Mesenchymal stem cell (in vitro differentiated cells and primary cell): ENCODE results near the gene PTPRN2.

Experiments used
- DNase-seq: peaks from one replicate; pipeline ENCODE4 v3.0.0-alpha.2; 2013
- H2AFZ ChIP-seq: one replicate; pipeline ENCODE4 v1.6.1; 2013; ENCODE audit warnings: low read depth, mild to moderate bottlenecking, control low read depth, inconsistent platforms, low read length, moderate library complexity
- H2AK5ac ChIP-seq: 2 replicates; pipeline ENCODE4 v1.6.1; 2013; ENCODE audit warnings: low read length, moderate library complexity, mild to moderate bottlenecking, inconsistent platforms; ENCODE audit not compliant: severe bottlenecking
- H2BK120ac ChIP-seq: one replicate; pipeline ENCODE4 v1.6.1; 2013; ENCODE audit warnings: low read depth, mild to moderate bottlenecking, inconsistent platforms, low read length, moderate library complexity
- H2BK12ac ChIP-seq, 2 experiments: one replicate each; pipeline ENCODE4 v1.6.1; 2013; ENCODE audit warnings: inconsistent platforms in 2 of 2, low read length in 2 of 2, mild to moderate bottlenecking in 2 of 2, moderate library complexity in 2 of 2, control low read depth in 1 of 2
- H2BK15ac ChIP-seq: one replicate; pipeline ENCODE4 v1.6.1; 2013; ENCODE audit warnings: mild to moderate bottlenecking, low read depth, inconsistent platforms; ENCODE audit not compliant: poor library complexity, severe bottlenecking
- H2BK5ac ChIP-seq: 2 replicates; pipeline ENCODE4 v1.6.1; 2013; ENCODE audit warnings: low read depth, mild to moderate bottlenecking, low read length, control low read depth, inconsistent platforms; ENCODE audit not compliant: poor library complexity, severe bottlenecking
- H3K14ac ChIP-seq, 2 experiments: one replicate each; pipeline ENCODE4 v1.6.1; 2013; ENCODE audit warnings: inconsistent platforms in 2 of 2, low read length in 2 of 2, control low read depth in 1 of 2, mild to moderate bottlenecking in 1 of 2, moderate library complexity in 1 of 2
- H3K18ac ChIP-seq, 2 experiments: one replicate each; pipeline ENCODE4 v1.6.1; 2013; ENCODE audit warnings: inconsistent platforms in 2 of 2, low read length in 2 of 2, control low read depth in 1 of 2, low read depth in 1 of 2, mild to moderate bottlenecking in 1 of 2
- H3K23ac ChIP-seq, 2 experiments: one replicate each; pipeline ENCODE4 v1.6.1; 2013; ENCODE audit warnings: inconsistent platforms in 2 of 2, low read length in 2 of 2, mild to moderate bottlenecking in 2 of 2, moderate library complexity in 2 of 2, control low read depth in 1 of 2
- H3K27ac ChIP-seq: 2 replicates; pipeline ENCODE4 v1.5.1; 2013; ENCODE audit warnings: mild to moderate bottlenecking, moderate library complexity, low read length, control low read depth, inconsistent platforms; ENCODE audit not compliant: poor library complexity, severe bottlenecking
- H3K27me3 ChIP-seq, 2 experiments: 2 replicates each; pipeline versions ENCODE4 v1.6.1 to v1.7.0; 2013; ENCODE audit warnings: low read length in 2 of 2, mild to moderate bottlenecking in 2 of 2, moderate library complexity in 2 of 2, control low read depth in 1 of 2, inconsistent platforms in 1 of 2; ENCODE audit not compliant: control insufficient read depth in 1 of 2, insufficient read depth in 1 of 2
- H3K36me3 ChIP-seq, 2 experiments: 2 replicates each; pipeline versions ENCODE4 v1.6.1 to v1.7.0; 2013; ENCODE audit warnings: low read length in 2 of 2, control low read depth in 1 of 2, inconsistent platforms in 1 of 2, low read depth in 1 of 2, mild to moderate bottlenecking in 1 of 2; ENCODE audit not compliant: insufficient read depth in 2 of 2, control insufficient read depth in 1 of 2
- H3K4ac ChIP-seq, 2 experiments: one replicate each; pipeline ENCODE4 v1.6.1; 2013; ENCODE audit warnings: inconsistent platforms in 2 of 2, low read length in 2 of 2, mild to moderate bottlenecking in 2 of 2, moderate library complexity in 2 of 2, control low read depth in 1 of 2, low read depth in 1 of 2
- H3K4me1 ChIP-seq: 2 replicates; pipeline ENCODE4 v1.6.1; 2013; ENCODE audit warnings: low read depth, low read length, control low read depth; ENCODE audit not compliant: control insufficient read depth, insufficient read depth
- H3K4me2 ChIP-seq: 2 replicates; pipeline ENCODE4 v1.6.1; 2013; ENCODE audit warnings: low read length, mild to moderate bottlenecking, inconsistent platforms; ENCODE audit not compliant: poor library complexity, severe bottlenecking
- H3K4me3 ChIP-seq, 2 experiments: 2 replicates each; pipeline versions ENCODE4 v1.5.1 to v1.7.0; 2013; ENCODE audit warnings: low read length in 2 of 2, mild to moderate bottlenecking in 2 of 2, control low read depth in 1 of 2, low read depth in 1 of 2; ENCODE audit not compliant: insufficient read depth in 1 of 2
- H3K79me1 ChIP-seq: replicated peaks from 2 replicates; pipeline ENCODE4 v1.6.1; 2013; ENCODE audit warnings: mild to moderate bottlenecking, control low read depth, low read length, inconsistent platforms; ENCODE audit not compliant: poor library complexity, severe bottlenecking
- H3K9ac ChIP-seq: 2 replicates; pipeline ENCODE4 v1.7.0; 2013; ENCODE audit warnings: mild to moderate bottlenecking, low read length, moderate library complexity
- H3K9me3 ChIP-seq: 2 replicates; pipeline ENCODE4 v1.7.0; 2013; ENCODE audit warnings: mild to moderate bottlenecking, low read length; ENCODE audit not compliant: control insufficient read depth
- H4K8ac ChIP-seq: one replicate; pipeline ENCODE4 v1.6.1; 2013; ENCODE audit warnings: inconsistent platforms, mild to moderate bottlenecking, low read length, moderate library complexity
- H4K91ac ChIP-seq: one replicate; pipeline ENCODE4 v1.6.1; 2013; ENCODE audit warnings: mild to moderate bottlenecking, low read length, inconsistent platforms
- WGBS: methylation state at CpG from one replicate; pipeline ENCODE4 v1.1.7; 2013; ENCODE audit warnings: mixed read lengths; 5-methylcytosine and 5-hydroxymethylcytosine counted together

The PTPRN2 gene

DNA sequence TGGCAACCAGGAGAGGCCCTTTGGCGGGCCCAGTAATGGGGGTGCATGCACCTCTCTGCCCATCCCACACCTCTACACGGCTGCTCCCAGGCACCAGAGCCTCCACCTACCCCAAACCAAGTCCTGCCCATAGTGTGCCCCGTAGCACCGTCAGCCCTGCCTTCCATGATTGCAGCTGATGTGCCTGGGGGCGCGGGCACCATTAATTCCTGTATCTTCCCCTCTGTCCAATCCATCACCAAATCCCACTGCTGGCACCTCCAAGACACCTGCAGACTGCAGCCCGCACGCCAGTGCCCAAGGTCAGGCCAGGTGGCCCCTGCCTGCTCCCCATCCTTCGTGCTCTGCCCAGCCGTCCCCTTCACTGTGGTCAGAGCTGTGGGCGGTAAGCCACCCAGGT, 533.0 kb downstream of the PTPRN2 start:
- H3K18ac ChIP-seq, result no peak overlapping the region
- H3K36me3 ChIP-seq, result no peaks in the 10 kb centered on the region
- H3K9ac ChIP-seq, result no peak overlapping the region
- H3K4me3 ChIP-seq, result no peak overlapping the region
- no peaks in the 10 kb centered on the region for H3K9me3 ChIP-seq
- no peak for DNase-seq
- no peaks in the 10 kb centered on the region for H3K4me1 ChIP-seq
- H2BK15ac ChIP-seq, result no peak overlapping the region
- H3K23ac ChIP-seq, result no peak overlapping the region
- H4K8ac ChIP-seq, result no peak overlapping the region
- H2BK5ac ChIP-seq, result no peak overlapping the region
- H2BK120ac ChIP-seq, result no peak overlapping the region
- H2AFZ ChIP-seq, result no peak overlapping the region
- no peak overlapping the region for H4K91ac ChIP-seq
- H3K4ac ChIP-seq, result no peak overlapping the region
- H3K27me3 ChIP-seq, result no peaks in the 10 kb centered on the region
- no peak overlapping the region for H3K27ac ChIP-seq
- H3K79me1 ChIP-seq, result no peaks in the 10 kb centered on the region
- H2BK12ac ChIP-seq, result no peak overlapping the region
- H2AK5ac ChIP-seq, result no peak overlapping the region
- WGBS, result 85% methylated on average over 10 of the region's 11 CpGs
- H3K14ac ChIP-seq, result peak overlapping the region in 1 of 2 experiments; percentile 48
- H3K4me2 ChIP-seq, result no peak overlapping the region

DNA sequence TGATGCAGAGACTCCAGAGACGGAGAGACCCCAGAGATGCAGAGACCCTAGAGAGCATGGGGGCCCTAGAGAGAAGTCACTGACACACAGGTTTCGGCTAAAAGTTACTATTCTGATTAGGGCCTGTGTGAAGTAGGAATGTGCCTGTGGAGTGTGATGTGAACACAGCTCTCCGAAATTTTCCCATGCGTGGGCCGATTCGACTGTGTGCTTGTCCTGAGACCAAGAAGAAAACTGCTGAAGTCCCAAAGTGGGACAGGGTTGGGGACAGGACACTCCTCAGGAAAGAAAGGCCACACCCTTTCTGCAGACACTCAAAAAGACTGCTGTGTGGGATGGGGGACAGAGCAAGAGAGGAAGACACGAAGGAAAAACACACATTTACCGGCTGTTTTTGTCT, 533.5 kb downstream of the PTPRN2 start:
- H3K4ac ChIP-seq, result no peak overlapping the region
- H2AFZ ChIP-seq, result no peak overlapping the region
- no peaks in the 10 kb centered on the region for H3K9me3 ChIP-seq
- H2AK5ac ChIP-seq, result no peak overlapping the region
- H3K4me1 ChIP-seq, result no peaks in the 10 kb centered on the region
- DNase-seq, result no peak
- H4K91ac ChIP-seq, result no peak overlapping the region
- H2BK5ac ChIP-seq, result no peak overlapping the region
- H3K18ac ChIP-seq, result no peak overlapping the region
- no peaks in the 10 kb centered on the region for H3K79me1 ChIP-seq
- H3K23ac ChIP-seq, result no peak overlapping the region
- no peaks in the 10 kb centered on the region for H3K27me3 ChIP-seq
- WGBS, result 78% methylated on average over 8 of the region's 8 CpGs
- H3K36me3 ChIP-seq, result no peaks in the 10 kb centered on the region
- H3K4me3 ChIP-seq, result no peak overlapping the region
- H4K8ac ChIP-seq, result no peak overlapping the region
- no peak overlapping the region for H2BK15ac ChIP-seq
- no peak overlapping the region for H2BK120ac ChIP-seq
- no peak overlapping the region for H3K4me2 ChIP-seq
- no peak overlapping the region for H2BK12ac ChIP-seq
- H3K9ac ChIP-seq, result no peak overlapping the region
- H3K14ac ChIP-seq, result no peak overlapping the region
- H3K27ac ChIP-seq, result no peak overlapping the region

DNA sequence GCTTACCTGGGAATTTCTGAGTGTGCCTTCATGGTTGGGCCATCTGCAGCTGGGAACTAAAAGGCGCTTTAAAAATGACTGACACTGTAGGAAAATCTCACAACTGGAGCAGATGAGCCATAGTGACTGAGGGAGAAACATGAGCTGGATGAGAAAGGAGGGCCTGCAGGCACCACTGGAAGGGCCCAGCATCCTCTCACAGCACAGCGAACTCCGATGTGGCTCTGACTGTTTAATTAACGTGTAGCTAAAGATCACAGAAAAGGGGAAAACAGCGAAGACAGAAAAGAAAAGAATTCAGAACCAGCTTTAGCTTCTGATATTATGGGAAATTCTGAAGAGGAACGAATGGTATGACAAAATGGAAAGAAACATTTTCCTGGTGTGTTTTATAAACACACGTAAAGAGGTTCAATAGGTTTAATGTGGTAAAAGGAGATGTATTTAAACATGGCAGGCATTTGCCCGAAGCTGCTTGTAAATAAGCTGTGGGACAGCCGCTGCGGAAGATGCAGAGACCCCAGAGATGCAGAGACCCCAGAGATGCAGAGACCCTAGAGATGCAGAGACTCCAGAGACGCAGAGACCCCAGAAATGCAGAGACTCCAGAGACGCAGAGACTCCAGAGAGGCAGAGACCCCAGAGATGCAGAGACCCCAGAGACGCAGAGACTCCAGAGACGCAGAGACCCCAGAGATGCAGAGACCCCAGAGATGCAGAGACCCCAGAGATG, 534.3 kb downstream of the PTPRN2 start:
- H2AFZ ChIP-seq, result no peak overlapping the region
- no peak for DNase-seq
- no peaks in the 10 kb centered on the region for H3K36me3 ChIP-seq
- no peaks in the 10 kb centered on the region for H3K79me1 ChIP-seq
- no peak overlapping the region for H3K4ac ChIP-seq
- no peaks in the 10 kb centered on the region for H3K4me1 ChIP-seq
- H2AK5ac ChIP-seq, result no peak overlapping the region
- H2BK5ac ChIP-seq, result no peak overlapping the region
- no peak overlapping the region for H4K8ac ChIP-seq
- no peak overlapping the region for H3K23ac ChIP-seq
- H3K18ac ChIP-seq, result no peak overlapping the region
- H3K27me3 ChIP-seq, result no peaks in the 10 kb centered on the region
- H4K91ac ChIP-seq, result no peak overlapping the region
- H3K4me2 ChIP-seq, result no peak overlapping the region
- no peak overlapping the region for H2BK12ac ChIP-seq
- no peak overlapping the region for H3K4me3 ChIP-seq
- no peak overlapping the region for H3K27ac ChIP-seq
- WGBS, result 85% methylated on average over 14 of the region's 14 CpGs
- H2BK120ac ChIP-seq, result no peak overlapping the region
- no peak overlapping the region for H3K14ac ChIP-seq
- peaks cover 6% of the 10 kb centered on the region for H3K9me3 ChIP-seq
- no peak overlapping the region for H3K9ac ChIP-seq
- H2BK15ac ChIP-seq, result no peak overlapping the region

DNA sequence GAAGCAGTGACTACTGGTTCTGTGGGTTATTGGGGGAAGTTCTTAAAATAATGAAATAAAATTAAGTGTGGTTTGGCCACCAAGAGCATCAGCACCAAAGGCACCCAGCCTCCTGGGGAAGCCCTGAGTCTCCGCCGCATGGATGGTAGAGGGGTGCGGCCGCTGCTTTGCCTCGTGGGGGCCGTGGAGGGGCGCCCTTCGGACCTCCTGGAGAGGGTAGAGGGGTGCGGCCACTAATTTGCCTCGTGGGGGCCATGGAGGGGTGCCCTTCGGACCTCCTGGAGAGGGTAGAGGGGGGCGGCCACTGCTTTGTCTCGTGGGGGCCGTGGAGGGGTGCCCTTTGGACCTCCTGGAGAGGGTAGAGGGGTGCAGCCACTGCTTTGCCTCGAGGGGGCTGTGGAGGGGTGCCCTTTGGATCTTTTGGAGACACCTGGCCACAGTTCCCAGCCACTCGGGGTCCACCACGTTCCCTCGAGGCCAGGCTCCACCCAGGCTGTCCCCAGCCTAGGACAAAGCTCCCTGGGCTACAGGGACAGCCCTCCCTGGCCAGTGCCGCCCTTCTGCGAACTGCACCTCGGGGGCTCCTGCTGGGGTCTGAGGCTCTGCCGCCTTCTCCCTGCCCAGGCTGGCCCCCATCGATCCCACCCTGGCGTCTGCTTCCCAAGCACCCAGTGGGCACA, 535.1 kb downstream of the PTPRN2 start:
- Histone ChIP-seq H2BK15ac (no peak overlapping the region), H2AFZ (no peak overlapping the region)
- WGBS, result 82% methylated on average over 21 of the region's 24 CpGs

More for the DNA sequence above, 535.1 kb downstream of the PTPRN2 start:
- DNase-seq, result no peak
- no peak overlapping the region for H2BK120ac ChIP-seq
- no peak overlapping the region for H3K4me2 ChIP-seq
- no peaks in the 10 kb centered on the region for H3K79me1 ChIP-seq
- H4K8ac ChIP-seq, result no peak overlapping the region
- H4K91ac ChIP-seq, result no peak overlapping the region
- H3K36me3 ChIP-seq, result no peaks in the 10 kb centered on the region
- H2AK5ac ChIP-seq, result no peak overlapping the region
- no peak overlapping the region for H3K18ac ChIP-seq
- no peak overlapping the region for H2BK5ac ChIP-seq
- no peak overlapping the region for H3K4me3 ChIP-seq
- no peak overlapping the region for H2BK12ac ChIP-seq
- H3K9me3 ChIP-seq, result peaks cover 9% of the 10 kb centered on the region
- H3K4ac ChIP-seq, result no peak overlapping the region
- no peak overlapping the region for H3K27ac ChIP-seq
- no peaks in the 10 kb centered on the region for H3K4me1 ChIP-seq
- no peaks in the 10 kb centered on the region for H3K27me3 ChIP-seq
- no peak overlapping the region for H3K9ac ChIP-seq
- H3K14ac ChIP-seq, result no peak overlapping the region
- no peak overlapping the region for H3K23ac ChIP-seq
